Measurements from ENCODE around the gene RIMBP2.

The RIMBP2 gene

DNA sequence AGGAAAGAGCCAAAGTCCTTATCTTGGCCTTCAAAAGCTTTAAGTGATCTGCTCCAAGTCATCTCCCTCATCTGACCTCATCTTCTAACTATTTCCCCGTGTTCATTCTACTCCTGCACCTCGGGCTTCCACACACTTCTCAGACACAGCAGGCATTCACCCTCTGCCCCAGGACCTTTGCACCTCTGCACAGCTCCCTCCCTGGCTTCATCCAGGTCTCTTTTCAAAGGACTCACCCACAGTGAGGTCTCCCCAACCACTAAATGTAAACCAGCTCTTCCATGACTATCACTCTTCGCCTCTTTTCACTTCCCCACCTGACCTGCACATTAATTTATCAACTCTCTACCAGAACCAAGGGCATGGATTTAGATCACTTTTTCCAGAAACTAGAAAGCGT lies 216.6 kb downstream of the RIMBP2 start:
- no peak for DNase-seq (ENCODE audit: low read depth)
- no peak overlapping the region for H3K4me3 ChIP-seq (ENCODE audit: low read depth, low read length)
- no peak for TF ChIP-seq CTCF (IDR thresholded peaks at IDR 0.05; ENCODE audit: low read depth, low read length)
- TF ChIP-seq MAX (IDR thresholded peaks at IDR 0.05; ENCODE audit: low read depth, low read length), result no peak
- TF ChIP-seq MYC (IDR thresholded peaks at IDR 0.05; ENCODE audit: low read depth, low read length), result no peak
- no peak for TF ChIP-seq POLR2A (IDR thresholded peaks at IDR 0.05; ENCODE audit: extremely low read depth, insufficient read length)

DNA sequence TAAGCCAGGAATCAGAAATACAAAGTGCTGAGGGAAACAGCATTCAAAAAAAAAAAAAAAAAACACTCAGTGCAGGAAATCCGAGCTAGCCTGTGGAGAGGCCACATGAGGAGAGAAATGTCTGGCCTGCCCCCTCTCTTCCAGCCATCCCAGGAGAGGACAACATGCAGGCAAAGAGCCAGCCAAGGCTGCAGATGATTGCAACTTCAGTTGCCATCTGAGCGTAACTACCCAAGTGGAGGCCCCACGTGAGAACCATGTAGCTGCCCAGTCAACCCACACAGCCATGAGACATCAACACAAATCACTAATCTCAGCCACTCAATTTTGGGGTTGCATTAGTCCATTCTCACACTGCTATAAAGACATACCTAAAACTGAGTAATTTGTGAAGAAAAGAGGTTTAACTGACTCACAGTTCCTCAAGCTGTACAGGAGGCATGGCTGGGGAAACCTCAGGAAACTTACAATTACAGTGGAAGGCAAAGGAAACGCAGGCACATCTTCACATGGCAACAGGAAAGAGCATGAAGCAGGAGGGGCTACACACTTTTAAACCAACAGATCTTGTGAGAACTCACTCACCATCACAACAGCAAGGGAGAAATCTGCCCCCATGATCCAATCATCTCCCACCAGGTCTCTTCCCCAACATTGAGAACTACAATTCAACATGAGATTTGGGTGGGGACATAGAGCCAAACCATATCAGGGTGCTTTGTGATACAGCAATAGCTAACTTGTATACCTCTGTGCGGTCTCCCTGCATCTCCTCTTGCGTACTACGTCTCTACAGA lies 217.3 kb downstream of the RIMBP2 start:
- DNase-seq (ENCODE audit: low read depth), result no peak
- TF ChIP-seq MAX (IDR thresholded peaks at IDR 0.05; ENCODE audit: low read depth, low read length) (no peak), POLR2A (IDR thresholded peaks at IDR 0.05; ENCODE audit: extremely low read depth, insufficient read length) (no peak)
- H3K4me3 ChIP-seq (ENCODE audit: low read depth, low read length), result no peak overlapping the region

- H3K4me3 ChIP-seq (ENCODE audit: low read depth, low read length), result no peak overlapping the region
- no peak for DNase-seq (ENCODE audit: low read depth)
- TF ChIP-seq MYC (IDR thresholded peaks at IDR 0.05; ENCODE audit: low read depth, low read length), result no peak
- no peak for TF ChIP-seq MAX (IDR thresholded peaks at IDR 0.05; ENCODE audit: low read depth, low read length)
- TF ChIP-seq CTCF (IDR thresholded peaks at IDR 0.05; ENCODE audit: low read depth, low read length), result no peak
These were observed 218.1 kb downstream of the RIMBP2 start for GRCh38 chr12:130497991-130498390.

DNA sequence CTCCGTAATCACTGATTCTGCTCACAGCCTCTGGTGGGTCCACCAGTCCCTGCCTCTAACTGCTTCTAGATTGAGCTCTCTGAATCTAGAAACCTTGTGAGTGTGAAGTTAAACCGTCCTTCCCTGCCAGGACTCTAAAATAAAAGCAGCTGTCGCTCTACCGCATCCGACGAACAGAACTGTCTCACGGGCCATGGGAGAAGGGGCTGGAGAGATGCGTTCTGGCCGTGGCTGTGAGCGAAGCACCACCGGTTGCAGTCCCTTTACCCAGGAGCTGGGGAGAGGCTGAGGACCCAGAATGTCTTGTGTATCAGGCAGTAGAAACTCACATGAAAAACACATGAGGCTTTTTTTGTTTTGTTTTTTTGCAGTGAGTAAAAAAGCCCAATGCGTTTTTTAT lies 218.8 kb downstream of the RIMBP2 start:
- no peak overlapping the region for H3K4me3 ChIP-seq (ENCODE audit: low read depth, low read length)
- DNase-seq (ENCODE audit: low read depth), result no peak
- no peak for TF ChIP-seq MAX (IDR thresholded peaks at IDR 0.05; ENCODE audit: low read depth, low read length)
- no peak for TF ChIP-seq POLR2A (IDR thresholded peaks at IDR 0.05; ENCODE audit: extremely low read depth, insufficient read length)
- no peak for TF ChIP-seq MYC (IDR thresholded peaks at IDR 0.05; ENCODE audit: low read depth, low read length)
- TF ChIP-seq CTCF (IDR thresholded peaks at IDR 0.05; ENCODE audit: low read depth, low read length), result no peak

DNA sequence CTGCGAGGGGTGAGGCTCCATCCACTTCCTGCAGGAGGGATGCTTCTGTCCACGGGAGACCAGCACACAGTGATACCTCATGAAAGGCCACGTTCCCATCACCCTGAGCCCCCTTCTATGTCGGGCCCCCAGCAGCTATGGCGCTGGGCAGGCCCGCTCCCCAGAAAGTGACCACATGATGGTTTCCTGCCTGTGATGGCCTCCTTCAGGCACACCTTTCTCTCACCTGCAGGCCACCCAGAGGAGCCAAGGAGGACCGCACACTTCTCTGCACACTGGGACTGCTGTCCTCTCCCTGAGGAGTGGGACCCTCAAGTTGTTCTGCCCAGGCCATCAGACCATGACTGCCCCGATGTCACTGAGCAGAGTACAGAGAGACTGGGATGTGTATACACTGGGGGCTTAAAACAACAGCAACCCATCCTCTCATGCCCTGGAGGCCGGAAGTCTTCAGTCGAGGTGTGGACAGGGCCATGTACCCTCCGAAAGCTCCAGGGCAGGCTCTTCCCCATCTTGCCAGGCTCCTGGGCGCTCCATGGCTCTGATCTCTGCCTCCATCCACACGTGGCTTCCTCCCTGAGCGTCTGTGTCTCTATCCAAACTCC lies 219.5 kb downstream of the RIMBP2 start:
- TF ChIP-seq CTCF (IDR thresholded peaks at IDR 0.05; ENCODE audit: low read depth, low read length), result no peak
- TF ChIP-seq MAX (IDR thresholded peaks at IDR 0.05; ENCODE audit: low read depth, low read length), result no peak
- no peak for TF ChIP-seq POLR2A (IDR thresholded peaks at IDR 0.05; ENCODE audit: extremely low read depth, insufficient read length)
- no peak for TF ChIP-seq MYC (IDR thresholded peaks at IDR 0.05; ENCODE audit: low read depth, low read length)
- no peak overlapping the region for H3K4me3 ChIP-seq (ENCODE audit: low read depth, low read length)
- DNase-seq (ENCODE audit: low read depth), result no peak

DNA sequence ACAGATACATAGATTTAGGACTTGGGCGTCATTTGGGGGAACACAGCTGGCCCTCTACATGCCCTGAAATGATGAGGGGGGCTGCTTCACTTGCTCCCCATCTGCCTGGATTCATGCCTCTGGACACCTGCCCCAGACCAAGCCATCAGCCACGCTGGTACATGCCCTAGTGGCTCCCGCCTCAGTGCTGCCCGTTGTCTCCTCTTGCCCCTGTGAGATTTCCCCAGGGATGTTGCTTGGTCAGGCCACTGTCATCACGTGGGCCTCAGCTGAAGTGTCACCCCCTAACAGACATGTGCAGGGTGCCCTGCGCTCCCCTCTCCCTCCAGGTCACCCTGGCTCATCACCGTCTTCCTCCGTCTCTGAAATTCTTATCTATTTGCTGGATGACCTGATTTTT lies 220.9 kb downstream of the RIMBP2 start:
- TF ChIP-seq POLR2A (IDR thresholded peaks at IDR 0.05; ENCODE audit: extremely low read depth, insufficient read length), result no peak
- TF ChIP-seq MAX (IDR thresholded peaks at IDR 0.05; ENCODE audit: low read depth, low read length), result no peak
- TF ChIP-seq CTCF (IDR thresholded peaks at IDR 0.05; ENCODE audit: low read depth, low read length), result no peak
- no peak for TF ChIP-seq MYC (IDR thresholded peaks at IDR 0.05; ENCODE audit: low read depth, low read length)
- H3K4me3 ChIP-seq (ENCODE audit: low read depth, low read length), result no peak overlapping the region
- no peak for DNase-seq (ENCODE audit: low read depth)
